Cardiac fibroblast (primary cell): Measurements from ENCODE around the gene GRIK3.

ENCODE experiments used
- DNase-seq, 2 donors: peaks; one replicate each; pipeline versions ENCODE4 v3.0.0 to v3.0.0-alpha.2; 2010; ENCODE audit warnings: low read depth in 2 of 2
- H3K4me3 ChIP-seq, 2 donors: replicated peaks in 1 of 2; 1 replicate in 1 of 2; 2 replicates in 1 of 2; pipeline ENCODE4 v1.5.1; 2011; ENCODE audit warnings: low read depth in 2 of 2, low read length in 2 of 2, mild to moderate bottlenecking in 2 of 2, moderate library complexity in 1 of 2
- TF ChIP-seq, protein P1 (sequence below): IDR thresholded peaks from one replicate; pipeline ENCODE4 v1.5.1; 2011; ENCODE audit warnings: low read depth, mild to moderate bottlenecking, low read length, inconsistent platforms

The GRIK3 gene

GRCh38 chr1:36986241-36986985 lies 47.9 kb downstream of the GRIK3 start:
- H3K4me3 ChIP-seq: no peak overlapping the region
- TF ChIP-seq, protein P1, sequence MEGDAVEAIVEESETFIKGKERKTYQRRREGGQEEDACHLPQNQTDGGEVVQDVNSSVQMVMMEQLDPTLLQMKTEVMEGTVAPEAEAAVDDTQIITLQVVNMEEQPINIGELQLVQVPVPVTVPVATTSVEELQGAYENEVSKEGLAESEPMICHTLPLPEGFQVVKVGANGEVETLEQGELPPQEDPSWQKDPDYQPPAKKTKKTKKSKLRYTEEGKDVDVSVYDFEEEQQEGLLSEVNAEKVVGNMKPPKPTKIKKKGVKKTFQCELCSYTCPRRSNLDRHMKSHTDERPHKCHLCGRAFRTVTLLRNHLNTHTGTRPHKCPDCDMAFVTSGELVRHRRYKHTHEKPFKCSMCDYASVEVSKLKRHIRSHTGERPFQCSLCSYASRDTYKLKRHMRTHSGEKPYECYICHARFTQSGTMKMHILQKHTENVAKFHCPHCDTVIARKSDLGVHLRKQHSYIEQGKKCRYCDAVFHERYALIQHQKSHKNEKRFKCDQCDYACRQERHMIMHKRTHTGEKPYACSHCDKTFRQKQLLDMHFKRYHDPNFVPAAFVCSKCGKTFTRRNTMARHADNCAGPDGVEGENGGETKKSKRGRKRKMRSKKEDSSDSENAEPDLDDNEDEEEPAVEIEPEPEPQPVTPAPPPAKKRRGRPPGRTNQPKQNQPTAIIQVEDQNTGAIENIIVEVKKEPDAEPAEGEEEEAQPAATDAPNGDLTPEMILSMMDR: no peak
- no peak for DNase-seq

DNA sequence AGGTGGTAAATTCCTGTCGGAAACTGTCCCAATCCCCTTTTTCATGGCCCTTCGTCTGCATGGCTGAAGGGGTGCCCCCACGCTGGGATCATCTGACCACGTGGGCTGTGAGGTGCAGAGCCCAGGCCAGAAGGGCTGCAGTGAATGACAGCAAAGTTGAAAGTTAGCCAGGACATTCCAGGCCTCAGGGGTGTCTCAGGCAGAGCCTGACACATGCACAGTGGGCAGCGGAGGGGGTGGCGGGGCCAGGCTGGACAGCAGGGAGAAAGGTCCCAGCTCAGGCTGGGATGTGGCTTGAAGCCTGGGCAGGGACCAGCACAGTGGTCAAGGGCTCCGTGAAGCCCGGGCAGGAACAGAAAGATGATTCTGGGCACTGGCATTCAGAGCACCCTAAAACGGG lies 49.6 kb downstream of the GRIK3 start:
- H3K4me3 ChIP-seq: no peak overlapping the region
- TF ChIP-seq, protein P1: no peak
- no peak for DNase-seq

- no peak for DNase-seq
- H3K4me3 ChIP-seq: no peak overlapping the region
- TF ChIP-seq, protein P1: no peak
These were observed 50.3 kb downstream of the GRIK3 start for GRCh38 chr1:36984026-36984425.

- H3K4me3 ChIP-seq: no peak overlapping the region
- TF ChIP-seq, protein P1: no peak
- no peak for DNase-seq
These were observed 51.6 kb downstream of the GRIK3 start for GRCh38 chr1:36982709-36983108.

DNA sequence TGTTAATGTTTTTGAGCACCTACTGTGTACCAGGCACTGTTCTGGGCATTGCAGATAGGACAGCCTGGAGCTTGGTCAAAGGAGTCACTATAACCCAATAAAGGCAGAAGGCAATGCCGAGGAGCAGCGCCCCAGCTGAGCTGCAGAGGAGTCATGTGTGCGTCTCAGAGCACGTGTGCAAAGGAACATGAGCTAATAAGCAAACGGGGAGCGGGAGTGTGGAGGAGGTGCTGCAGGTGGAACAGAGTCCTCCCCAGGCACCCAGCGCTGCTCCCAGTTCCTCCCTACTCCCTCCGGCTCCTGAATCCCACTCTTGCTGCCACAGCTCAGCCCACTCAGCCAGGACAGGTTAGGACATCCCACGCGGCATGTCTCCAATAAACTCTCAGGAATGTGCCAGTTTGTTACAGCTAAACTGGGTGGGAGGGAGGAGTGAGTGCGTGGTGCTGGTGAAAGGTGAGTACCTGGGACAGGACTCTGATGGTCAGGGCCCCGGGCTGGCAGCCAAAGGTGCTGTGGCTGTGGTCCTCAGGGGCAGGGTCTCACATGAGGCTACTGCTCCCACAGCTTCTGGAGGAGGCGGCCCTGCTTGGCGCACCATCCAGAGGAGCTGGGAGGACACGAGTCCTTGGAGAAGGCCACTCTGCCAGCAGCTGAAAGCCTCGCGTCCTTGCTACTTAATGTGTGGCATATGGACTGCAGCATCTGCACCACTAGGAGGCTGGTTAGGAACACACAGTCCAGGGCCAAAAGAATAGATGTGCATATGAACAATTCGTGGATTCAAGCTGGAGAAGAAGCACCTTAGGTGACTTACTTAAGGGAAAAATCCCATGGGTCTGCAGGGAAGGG lies 52.3 kb downstream of the GRIK3 start:
- DNase-seq: no peak
- TF ChIP-seq, protein P1: no peak

GRCh38 chr1:36981126-36981525 lies 53.2 kb downstream of the GRIK3 start:
- TF ChIP-seq, protein P1: no peak
- no peak overlapping the region for H3K4me3 ChIP-seq
- DNase-seq: no peak

More for the DNA sequence above, 52.3 kb downstream of the GRIK3 start:
- H3K4me3 ChIP-seq: no peak overlapping the region
